HG03457 (cell line): ENCODE data around the gene SLC9A9.

ENCODE experiments used
- ATAC-seq: cut with Tn5 transposase; IDR thresholded peaks from one replicate; pipeline ENCODE4 v1.9.1; 2021; ENCODE audit warnings: moderate number of reproducible peaks; ENCODE audit not compliant: unreplicated experiment

Gene SLC9A9

DNA sequence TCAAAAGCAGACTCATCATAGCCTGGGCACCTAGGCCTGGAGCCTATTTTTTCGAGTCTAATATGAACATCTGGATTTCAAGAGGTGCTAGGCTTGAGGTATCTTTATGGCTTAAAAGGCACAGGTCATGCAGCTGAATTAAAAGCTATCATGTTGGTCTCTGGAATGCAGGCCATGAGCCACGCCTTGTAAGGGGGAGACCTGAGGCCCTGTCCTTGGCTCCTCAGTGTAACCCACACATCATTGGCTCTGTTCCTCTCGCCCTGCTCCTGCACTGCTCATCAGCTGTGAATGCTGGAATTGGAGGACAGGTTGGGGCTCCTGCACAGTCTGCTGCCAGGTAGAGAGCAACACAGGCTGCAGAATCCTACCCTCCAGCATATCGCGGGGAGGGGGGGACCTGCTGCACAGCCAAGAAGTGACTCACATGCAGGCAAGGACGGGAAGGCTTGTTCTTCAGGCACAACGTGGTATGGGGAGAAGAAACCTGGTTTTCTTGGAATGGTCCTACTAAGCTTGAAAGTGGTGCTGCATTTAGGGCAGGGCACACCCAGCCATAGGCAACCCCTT lies 582.7 kb downstream of the SLC9A9 start:
- ATAC-seq = no peak

DNA sequence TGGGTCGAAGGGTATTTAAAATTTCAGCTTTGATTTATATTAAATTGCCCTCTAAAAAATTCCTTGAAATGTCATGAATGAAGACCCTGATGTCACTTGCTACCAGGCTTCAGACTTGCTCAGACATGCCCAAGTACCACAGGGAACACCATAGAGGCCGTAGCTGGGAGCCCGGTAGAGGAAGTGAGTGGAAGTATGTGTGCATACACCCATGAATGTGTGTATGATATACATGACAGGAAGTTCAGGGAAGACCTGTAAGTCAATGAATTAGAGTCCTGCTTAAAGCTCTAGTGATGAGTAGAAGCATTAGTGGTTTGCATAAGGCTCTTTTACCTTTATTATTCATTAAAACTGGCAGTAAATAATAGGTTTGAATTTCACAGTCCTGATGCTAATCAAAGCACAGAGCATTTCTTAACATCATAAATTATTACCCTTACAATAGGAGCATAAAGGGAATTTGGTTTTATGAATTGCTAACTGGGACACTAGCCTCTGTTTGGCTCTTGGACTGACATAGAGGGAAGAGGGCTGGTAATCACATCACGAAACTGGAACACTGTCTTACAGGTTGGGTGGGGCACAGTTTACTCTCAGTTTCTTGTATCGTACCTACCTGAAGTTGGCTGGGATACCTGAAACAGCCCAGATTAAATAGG lies 584.3 kb downstream of the SLC9A9 start:
- no peak for ATAC-seq

DNA sequence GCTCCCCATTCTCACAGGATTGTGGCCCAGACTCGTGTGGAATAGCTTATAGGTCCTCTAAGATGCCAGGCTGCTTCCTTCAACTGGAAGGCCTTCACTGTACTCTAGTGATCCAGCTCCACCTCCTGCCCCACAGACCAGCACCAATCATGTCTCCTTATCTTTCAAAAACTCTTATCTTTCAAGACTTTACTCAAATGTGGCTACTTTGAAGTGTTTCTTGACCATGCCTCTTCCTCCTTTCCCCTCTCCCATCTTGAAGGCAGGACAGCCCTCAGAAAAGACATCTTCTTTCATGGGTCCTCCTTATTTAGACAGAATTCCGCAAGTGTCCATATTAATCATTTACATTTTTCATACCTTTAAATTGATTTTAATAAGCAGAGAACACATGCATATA lies 586.4 kb downstream of the SLC9A9 start:
- no peak for ATAC-seq

DNA sequence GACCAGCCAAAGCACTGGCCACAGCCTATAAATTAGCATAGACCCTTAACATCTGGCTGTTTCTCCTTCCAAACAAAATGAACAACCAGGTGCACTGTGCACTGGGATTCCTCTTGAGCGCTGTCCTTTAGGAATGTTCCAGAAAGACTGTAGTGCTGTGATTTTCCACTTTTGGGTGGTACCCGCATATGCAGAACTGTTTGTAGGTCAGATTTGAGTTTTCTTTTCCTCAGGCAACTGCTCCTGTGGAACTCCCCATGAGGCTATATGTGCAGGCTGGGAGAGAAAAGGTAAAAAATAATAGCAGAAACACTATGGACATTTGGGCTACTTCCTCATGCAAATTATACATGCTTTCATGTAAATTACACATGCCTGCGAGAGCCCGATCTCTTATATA lies 589.6 kb downstream of the SLC9A9 start:
- ATAC-seq = no peak

DNA sequence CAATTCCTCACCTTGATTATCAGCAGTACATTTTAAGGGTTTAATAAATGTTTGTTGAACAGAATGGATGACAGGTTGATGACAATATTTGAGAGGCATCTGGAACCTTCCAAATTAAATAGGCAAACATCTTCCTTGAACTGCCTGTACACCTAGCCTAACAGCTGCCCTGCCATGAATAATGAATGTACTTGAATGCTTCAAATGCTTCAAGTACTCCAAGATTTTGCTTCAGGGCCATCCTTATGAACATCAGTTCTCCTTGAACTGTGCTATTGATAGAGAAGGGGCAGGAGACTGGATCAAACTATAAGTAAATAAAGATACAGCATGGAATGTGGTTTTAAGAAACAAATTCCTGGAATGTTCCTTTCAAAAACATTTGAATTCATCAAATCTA lies 591.9 kb downstream of the SLC9A9 start:
- no peak for ATAC-seq

DNA sequence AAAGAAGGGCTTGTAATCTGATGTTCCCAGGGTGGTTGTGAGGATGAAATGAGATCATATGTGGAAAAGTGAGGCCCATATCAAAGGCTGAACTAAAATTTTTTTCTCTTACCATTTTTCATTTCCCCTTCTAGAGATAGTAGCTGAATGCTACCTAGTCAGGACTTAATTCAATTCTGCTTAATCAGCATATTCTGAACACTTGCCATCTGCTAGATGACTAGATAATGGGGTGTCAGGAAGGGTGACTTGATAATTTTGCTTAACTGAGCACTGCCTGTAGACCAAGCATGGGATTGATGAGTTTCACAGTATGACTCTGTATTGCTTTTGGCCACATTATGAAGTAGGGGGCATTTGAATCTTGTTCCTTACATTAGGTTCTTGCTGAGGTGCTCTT lies 592.5 kb downstream of the SLC9A9 start:
- ATAC-seq = no peak

DNA sequence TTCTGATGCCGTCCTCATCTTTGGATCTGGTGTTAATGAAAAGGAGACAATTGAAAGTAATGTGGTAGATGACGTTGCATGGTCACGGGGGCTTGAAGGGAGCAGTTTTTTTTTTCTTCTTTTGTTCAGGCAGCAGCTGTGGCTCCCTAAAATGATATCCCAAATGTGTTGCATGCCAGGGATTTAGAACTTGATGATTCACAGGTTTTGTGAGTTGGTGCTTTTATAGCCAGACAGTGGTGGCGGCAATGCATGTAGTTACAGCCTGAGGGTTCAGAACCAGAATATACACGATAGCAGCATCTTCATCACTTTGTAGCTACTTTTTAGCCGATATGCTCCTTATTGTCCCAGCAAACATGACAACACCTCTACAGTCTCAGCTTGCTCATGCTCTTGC lies 595.3 kb downstream of the SLC9A9 start:
- no peak for ATAC-seq

DNA sequence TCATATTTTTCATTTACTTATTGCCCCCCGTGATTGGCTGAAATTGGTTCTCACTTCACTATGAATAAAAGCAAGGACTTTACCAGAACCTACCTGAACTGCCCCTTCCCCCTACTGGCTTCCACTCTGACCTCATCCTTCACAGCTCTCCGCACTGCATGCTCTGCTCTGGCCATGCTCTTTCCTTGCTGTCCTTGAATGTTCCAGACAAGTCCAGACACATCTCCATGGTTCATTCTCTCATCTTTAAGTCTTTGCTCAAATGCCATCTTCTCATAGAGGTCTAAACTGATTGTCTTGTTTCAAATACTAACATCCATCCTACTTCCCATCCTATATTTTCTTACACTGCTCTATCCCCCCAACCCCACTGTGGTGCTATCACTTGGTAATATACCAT lies 599.3 kb downstream of the SLC9A9 start:
- ATAC-seq = no peak

DNA sequence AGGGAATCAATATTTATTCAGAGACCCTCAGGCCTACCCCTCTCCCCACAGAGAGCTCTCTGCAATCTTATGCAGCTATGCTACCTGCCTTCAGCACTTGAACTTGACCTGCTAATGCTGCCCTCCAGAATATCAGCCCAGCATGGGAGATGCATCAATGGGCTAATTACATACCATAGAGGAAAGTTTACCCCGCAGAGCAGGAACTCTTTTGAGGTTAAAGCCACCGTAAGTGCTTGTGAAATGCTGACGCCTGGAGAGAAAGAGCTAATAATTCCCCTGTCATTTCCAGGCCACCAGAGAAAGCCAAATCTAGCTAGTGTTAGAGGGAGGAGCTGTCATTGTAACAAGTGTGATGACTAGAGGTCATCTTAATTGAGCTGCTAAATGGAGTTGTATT lies 601.2 kb downstream of the SLC9A9 start:
- no peak for ATAC-seq

DNA sequence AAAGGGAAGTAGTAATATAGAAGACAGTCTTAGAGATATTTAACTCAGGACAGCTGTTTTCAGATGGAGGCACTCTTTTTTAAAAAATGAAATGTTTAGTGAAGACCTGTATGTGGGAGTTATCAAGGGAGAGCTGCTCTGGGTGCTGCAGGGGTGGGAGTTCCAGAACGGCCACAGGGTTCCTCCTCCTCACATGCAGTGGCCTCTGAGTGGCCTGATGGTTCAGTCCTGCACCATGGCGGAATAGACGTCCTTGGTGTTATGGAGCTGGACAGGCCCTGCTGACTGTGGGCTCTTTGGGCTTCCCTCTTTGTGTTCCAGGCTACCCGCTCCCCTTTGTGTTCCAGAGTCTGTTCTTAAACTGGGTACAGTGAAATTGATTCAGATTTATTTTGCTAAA lies 602.6 kb downstream of the SLC9A9 start:
- no peak for ATAC-seq

DNA sequence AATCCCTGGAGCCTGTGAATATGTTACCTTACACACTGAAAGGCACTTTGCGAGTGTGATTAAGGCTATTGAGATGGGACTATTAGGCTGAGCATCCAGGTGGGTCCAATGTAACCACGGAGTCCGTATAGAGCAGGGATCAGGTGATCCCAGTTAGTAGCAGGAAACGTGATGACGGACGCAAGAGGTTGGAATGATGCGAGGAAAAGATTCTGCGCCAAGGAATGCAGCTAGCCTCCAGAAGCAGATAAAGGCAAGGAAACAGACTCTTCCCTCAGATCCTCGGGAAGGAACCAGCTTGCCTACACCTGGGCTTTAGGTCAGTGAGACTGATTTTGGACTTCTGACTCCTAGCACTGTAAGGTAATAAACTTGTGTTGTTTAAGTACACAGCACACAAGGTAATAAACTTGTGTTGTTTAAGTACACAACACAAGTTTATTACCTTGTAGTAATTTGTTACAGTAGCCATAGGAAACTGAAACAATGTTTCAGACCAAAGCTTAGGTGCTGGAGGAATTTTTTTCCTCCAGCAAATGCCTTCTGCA lies 603.7 kb downstream of the SLC9A9 start:
- ATAC-seq = no peak

DNA sequence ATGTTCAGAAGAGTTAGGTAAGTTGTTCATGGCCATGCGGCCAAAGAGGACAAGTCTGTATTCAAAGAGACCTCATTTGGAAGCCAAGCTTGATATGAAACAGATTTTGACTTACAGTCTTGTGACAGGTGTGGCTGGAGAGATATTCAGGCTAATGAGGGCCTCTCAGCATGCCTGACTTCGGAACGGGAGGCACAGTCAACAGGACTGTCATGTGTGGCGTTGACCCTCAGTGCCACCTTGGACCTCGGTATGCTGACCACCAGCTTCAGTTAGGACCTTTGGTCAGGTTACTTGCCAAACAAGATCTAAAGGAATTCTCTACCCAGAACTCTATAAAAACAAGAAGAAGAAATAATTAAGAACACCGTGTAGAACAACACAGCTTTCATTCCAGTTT lies 604.6 kb downstream of the SLC9A9 start:
- ATAC-seq = no peak

DNA sequence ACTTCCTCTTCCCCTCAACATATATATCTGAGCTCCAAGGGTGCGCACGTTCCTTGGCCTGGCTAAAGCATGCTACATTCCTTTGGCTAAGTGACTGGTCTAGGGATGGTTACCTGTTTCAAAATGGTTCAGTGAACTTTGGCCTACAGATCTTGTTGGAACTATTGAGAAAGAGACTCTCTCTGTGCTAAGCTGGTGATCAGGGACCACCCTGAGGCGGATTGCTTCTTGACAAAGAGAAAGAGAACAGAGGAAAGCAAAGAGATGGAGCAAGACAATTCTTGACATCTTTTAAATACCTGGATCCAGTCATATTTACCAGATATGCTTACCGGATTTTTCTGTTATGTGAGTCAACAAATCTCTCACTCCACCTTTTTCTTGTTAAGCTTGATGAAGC lies 605.6 kb downstream of the SLC9A9 start:
- no peak for ATAC-seq

DNA sequence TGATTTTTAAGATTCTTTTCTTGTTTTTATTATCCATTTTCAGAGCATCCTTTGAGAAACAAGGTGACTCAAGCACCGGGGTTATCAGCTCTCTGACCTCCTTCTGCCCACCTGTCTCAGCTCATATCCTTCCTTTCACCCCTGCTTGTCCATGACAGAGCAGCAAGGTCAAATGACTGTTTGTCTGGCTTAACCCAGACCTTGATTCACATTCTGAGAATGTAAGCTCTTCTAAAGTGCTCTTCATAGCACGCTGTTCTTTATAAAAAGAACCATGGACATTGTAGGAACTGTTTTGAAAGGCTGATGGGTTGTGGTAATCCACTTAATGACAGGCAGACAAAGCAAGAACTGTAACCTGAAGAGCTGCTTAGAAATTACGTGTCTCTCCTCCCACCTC lies 606.2 kb downstream of the SLC9A9 start:
- no peak for ATAC-seq

DNA sequence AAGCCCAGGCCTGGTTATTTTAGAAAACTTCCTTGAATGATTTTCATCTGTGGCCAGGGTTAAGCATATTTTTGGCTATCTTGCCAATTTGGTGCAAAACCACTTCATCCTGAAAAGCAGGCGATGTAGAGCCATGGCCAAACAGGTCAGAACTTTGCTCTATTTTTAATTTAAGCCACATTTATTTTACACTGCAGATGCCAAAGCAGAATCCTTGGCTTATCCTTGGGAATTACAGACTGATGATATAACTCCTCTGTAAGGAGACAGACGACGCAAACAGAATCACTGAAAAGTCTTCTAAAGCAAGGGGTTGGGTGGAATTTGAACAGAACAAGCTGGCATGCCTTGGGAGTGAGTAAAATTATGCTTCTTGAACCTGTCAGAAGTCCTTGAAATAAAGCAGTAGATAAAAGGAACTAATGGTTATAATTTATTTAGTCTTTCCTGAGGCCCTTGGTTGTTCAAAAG lies 606.8 kb downstream of the SLC9A9 start:
- ATAC-seq = no peak

DNA sequence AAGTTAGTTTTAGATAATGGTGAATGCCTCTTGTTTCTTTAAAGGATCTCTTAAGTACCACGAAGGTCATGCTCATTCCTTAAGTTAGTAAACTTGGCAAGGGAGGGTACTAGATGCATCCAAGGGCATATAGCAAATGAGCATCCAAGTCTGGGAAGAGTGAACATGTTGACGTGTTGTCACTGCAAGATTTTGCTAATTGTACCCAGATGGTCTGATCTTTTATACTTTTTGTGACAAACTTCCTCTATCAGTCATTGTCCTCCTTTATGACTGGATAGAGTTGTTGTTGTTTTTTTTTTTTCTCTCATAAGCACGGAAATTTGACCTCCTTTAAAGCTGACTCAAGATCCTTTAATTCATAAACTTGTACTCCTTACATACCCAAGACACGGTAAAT lies 607.4 kb downstream of the SLC9A9 start:
- ATAC-seq = no peak

DNA sequence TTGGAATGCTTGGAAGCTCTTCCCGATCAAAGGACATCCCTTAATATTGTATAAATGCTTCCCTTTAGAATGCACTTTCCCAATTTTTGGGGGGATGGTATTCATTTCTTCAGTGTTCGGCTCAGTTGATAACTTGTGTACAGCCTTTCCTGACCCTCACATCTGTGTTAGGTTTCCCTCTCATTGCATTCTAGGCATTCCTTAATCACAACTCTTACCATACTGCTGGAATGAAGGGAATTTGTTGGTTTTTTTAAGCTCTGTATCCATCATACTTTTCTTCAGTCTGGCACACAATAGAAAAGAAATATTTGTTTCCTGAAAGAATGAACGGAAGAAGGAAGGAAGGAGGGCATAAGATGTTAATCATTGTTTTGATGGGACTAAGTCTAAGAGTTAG lies 609.2 kb downstream of the SLC9A9 start:
- ATAC-seq = no peak

DNA sequence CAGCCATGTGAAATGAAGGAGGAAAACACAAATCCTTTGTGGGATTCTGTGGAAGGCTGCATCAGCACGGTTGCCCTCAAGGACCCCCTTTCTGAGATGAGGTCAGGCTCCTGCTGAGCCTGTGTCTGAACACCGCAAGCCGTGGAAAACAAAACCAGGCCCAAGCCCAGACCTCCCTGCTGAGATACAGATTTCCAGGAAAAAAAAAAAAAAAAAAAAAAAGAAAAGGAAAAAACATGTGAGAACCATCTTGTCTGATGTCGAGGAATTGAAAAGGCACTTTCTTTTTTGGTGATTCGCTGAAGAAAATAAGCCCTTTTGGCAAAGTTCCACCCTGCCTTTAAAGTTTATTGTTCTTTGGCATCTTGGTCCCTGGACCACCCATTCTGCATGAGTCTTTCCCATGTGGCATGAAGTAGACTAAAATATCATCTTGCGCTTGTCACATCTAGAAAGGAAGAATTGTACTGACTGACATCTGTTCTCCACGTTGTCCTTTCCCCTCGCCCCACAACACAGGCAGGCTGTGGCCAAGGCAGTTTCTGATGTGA lies 611.1 kb downstream of the SLC9A9 start:
- ATAC-seq = no peak

DNA sequence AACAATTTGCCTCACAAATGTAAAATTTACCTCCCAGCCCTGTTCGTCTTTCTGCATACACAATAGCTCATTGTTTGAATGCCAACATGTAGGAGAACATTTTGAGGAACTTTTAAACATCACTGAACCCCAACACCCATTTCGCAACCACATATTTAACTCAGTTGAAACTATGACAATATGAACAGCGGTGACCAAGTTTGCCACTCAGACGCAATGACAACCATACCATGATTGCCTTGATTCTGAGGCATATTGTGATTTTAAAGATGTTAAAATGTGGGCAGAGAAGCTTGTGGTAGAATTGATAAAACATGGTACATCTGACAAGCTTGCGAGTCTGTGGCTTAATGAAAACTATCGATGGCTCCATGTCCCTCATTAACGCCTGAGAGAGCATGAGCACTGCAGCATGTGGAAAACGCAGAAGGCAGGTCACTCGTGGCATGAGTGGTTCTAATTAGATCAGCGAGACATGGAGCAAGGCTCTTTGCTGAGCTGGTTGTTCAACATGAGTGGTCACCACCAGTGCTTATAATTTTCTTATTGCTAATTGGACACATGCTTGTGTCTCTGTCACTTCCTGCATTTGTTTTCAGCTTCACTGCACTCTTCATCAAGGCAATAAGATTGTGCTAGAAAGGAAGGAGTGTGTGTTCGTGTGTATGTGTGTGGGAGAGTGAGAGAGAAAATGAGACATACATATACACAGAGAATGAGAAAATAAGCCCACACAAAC lies 611.9 kb downstream of the SLC9A9 start:
- no peak for ATAC-seq

DNA sequence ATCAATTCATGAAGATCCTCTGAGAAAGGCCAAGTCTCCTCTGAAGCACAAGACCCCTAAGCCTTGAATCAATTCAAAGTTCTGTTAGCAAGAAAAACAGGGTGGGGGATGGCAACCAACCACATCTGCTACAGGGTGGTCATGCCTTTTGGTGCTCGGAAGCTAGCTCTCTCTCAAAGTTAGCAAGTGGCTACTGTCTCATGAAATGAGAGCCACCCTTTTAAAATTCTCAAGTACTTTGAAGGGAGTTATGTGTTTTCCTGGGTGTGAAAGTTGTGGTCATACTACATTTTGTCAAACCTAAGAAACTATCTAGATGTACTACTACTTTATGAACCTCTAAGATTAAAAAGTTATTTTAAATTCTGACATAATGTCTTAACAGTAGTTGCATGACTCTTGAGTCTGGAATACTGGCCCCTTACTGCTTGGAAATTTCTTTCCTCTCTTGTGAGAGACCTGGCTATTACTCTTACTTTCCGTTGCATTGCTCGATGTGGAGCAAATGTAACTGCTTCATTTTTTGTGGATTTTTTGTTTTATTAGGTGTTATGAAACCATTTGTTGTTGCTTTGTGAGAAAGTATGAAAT lies 612.6 kb downstream of the SLC9A9 start:
- no peak for ATAC-seq

DNA sequence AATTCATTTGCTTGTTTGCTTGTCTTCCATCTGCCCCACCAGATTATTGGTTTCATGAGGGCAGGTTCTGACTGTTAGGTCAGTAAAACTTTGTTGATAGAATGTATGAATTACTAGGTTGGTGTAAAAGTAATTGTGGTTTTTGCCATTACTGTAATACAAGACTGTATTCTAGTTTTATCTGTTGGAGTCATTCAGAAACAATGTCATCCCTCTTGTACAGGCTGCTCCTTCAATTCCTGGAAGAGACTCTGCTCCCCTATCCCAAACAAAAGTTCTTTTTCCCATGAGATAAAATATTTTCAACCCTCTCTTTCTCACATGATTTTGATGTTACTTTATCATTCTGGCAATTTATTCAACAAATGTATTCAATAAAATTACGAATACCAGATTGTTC lies 613.7 kb downstream of the SLC9A9 start:
- ATAC-seq = no peak
